A673 (cell line): ENCODE measurements around the gene SLC22A5. TPM values are rescaled to one million over a fixed set of nuclear protein-coding genes. Genes with fewer than 3 reads are reported as not detected.

Experiments used
- BruUV-seq: library from RNA; stranded (reverse); fragments of 400-500 nt; replicated peaks from 2 replicates; lab custom pipeline; 2021; lab: Mats Ljungman, UMichigan
- CTCF ChIA-PET: fragments of 300-600 bp; sonication (Branson Sonifier 250); formaldehyde crosslinking; loops from one replicate; lab custom pipeline; 2022; ENCODE audit warnings: antibody characterized with exemption; lab: Charles Lee
- POLR2A ChIA-PET: fragments of 300-600 bp; sonication (Branson Sonifier 250); formaldehyde crosslinking; loops from one replicate; lab custom pipeline; 2022; ENCODE audit warnings: antibody characterized with exemption; ENCODE audit not compliant: low non-redundant PET; lab: Charles Lee
- DNase-seq: peaks from one replicate; pipeline ENCODE4 v3.0.0-alpha.2; 2015; ENCODE audit warnings: low spot score
- H3K27ac ChIP-seq: fragments of 200-600 bp; sonication (generic); 2 replicates; pipeline ENCODE4 v1.5.1; 2016; ENCODE audit warnings: mixed run types, low read depth, mild to moderate bottlenecking, mixed read lengths, antibody characterized with exemption, low read length; ENCODE audit not compliant: poor library complexity, severe bottlenecking
- H3K27me3 ChIP-seq: fragments of 200-600 bp; sonication (generic); replicated peaks from 2 replicates; pipeline ENCODE4 v1.6.1; 2017; ENCODE audit warnings: mixed run types, low read depth, mild to moderate bottlenecking, mixed read lengths, antibody characterized with exemption, low read length; ENCODE audit not compliant: insufficient read depth, poor library complexity
- H3K36me3 ChIP-seq: fragments of 200-600 bp; sonication (generic); 2 replicates; pipeline ENCODE4 v1.6.1; 2016; ENCODE audit warnings: mixed run types, mild to moderate bottlenecking, mixed read lengths, antibody characterized with exemption, low read length; ENCODE audit not compliant: insufficient read depth, poor library complexity, severe bottlenecking
- H3K4me1 ChIP-seq: fragments of 200-600 bp; sonication (generic); 2 replicates; pipeline ENCODE4 v1.6.1; 2017; ENCODE audit warnings: mixed run types, mild to moderate bottlenecking, mixed read lengths, antibody characterized with exemption, low read length; ENCODE audit not compliant: insufficient read depth, poor library complexity, severe bottlenecking
- H3K4me3 ChIP-seq: fragments of 200-600 bp; sonication (generic); 2 replicates; pipeline ENCODE4 v1.5.1; 2016; ENCODE audit warnings: low read depth, mixed run types, mild to moderate bottlenecking, mixed read lengths, low read length; ENCODE audit not compliant: poor library complexity, severe bottlenecking
- H3K9me3 ChIP-seq: fragments of 200-600 bp; sonication (generic); 2 replicates; pipeline ENCODE4 v1.6.1; 2016; ENCODE audit warnings: mixed run types, low read depth, mild to moderate bottlenecking, mixed read lengths, antibody characterized with exemption, low read length; ENCODE audit not compliant: poor library complexity, severe bottlenecking
- CTCF ChIP-seq: fragments of 300-800, 200-600 bp; sonication (generic); conservative IDR thresholded peaks from 2 replicates; pipeline ENCODE4 v1.5.1; 2017; ENCODE audit warnings: low read depth, mild to moderate bottlenecking, antibody characterized with exemption, low read length, moderate library complexity, mixed read lengths
- EZH2 ChIP-seq: fragments of 200-600 bp; sonication (generic); IDR thresholded peaks from 2 replicates; pipeline ENCODE4 v1.6.1; 2017; ENCODE audit warnings: borderline replicate concordance, low read depth, mild to moderate bottlenecking, mixed read lengths, antibody characterized with exemption, low read length; ENCODE audit not compliant: poor library complexity, severe bottlenecking
- intact Hi-C: fragments of 100-400 bp; cut with micrococcal nuclease; formaldehyde crosslinking; loops from one replicate; pipeline ENCODE4 v1.10.0; 2022; ENCODE audit not compliant: unreplicated experiment
- total RNA-seq: library from RNA; stranded (reverse); gene quantifications from 2 replicates; pipeline ENCODE4 v1.2.3, GENCODE V29; 2021

SLC22A5 gene
- total RNA-seq, 1 experiment from 2014 or later: 3.0 TPM

GRCh38 chr5:132322266-132322665 lies 47.2 kb upstream of the SLC22A5 start:
- POLR2A ChIA-PET: no interaction called here
- Histone ChIP-seq H3K4me3 (no peak overlapping the region), H3K36me3 (no peaks in the 10 kb centered on the region), H3K27me3 (no peaks in the 10 kb centered on the region), H3K27ac (no peak overlapping the region), H3K9me3 (no peaks in the 10 kb centered on the region), H3K4me1 (peaks cover 7% of the 10 kb centered on the region)
- CTCF ChIA-PET: no interaction called here
- no TSS peak for BruUV-seq
- no peak for DNase-seq
- intact Hi-C loops: no loop called here
- TF ChIP-seq CTCF (no peak), EZH2 (no peak)

- no TSS peak for BruUV-seq
- ChIA-PET POLR2A (no interaction called here), CTCF (no interaction called here)
- peaks cover 5% of the 10 kb centered on the region for H3K4me1 ChIP-seq
- no peak overlapping the region for H3K27ac ChIP-seq
- TF ChIP-seq CTCF: no peak
- TF ChIP-seq EZH2: no peak
- H3K4me3 ChIP-seq: no peak overlapping the region
- H3K27me3 ChIP-seq: no peaks in the 10 kb centered on the region
- DNase-seq: no peak
- intact Hi-C loops: no loop called here
- H3K9me3 ChIP-seq: no peaks in the 10 kb centered on the region
- H3K36me3 ChIP-seq: no peaks in the 10 kb centered on the region
These were observed 46.3 kb upstream of the SLC22A5 start for GRCh38 chr5:132323202-132323601.

- intact Hi-C loops: no loop called here
- H3K36me3 ChIP-seq: no peaks in the 10 kb centered on the region
- no peak overlapping the region for H3K4me3 ChIP-seq
- POLR2A ChIA-PET: no interaction called here
- H3K4me1 ChIP-seq: no peaks in the 10 kb centered on the region
- H3K27me3 ChIP-seq: no peaks in the 10 kb centered on the region
- no peaks in the 10 kb centered on the region for H3K9me3 ChIP-seq
- DNase-seq: no peak
- CTCF ChIA-PET: no interaction called here
- BruUV-seq: no TSS peak
- no peak overlapping the region for H3K27ac ChIP-seq
- TF ChIP-seq CTCF: no peak
- no peak for TF ChIP-seq EZH2
These were observed 43.8 kb upstream of the SLC22A5 start for GRCh38 chr5:132325691-132326090.
